LNCaP clone FGC (cell line): Measurements from ENCODE around the gene RAB3B.

Experiments
- DNase-seq: peaks from one replicate; pipeline ENCODE4 v3.0.0-alpha.2; 2011; ENCODE audit warnings: low read depth
- H3K4me3 ChIP-seq: 2 replicates; pipeline ENCODE4 v1.5.1; 2011; ENCODE audit warnings: mild to moderate bottlenecking, low read depth, low read length, control low read depth
- CTCF ChIP-seq: IDR thresholded peaks from 2 replicates; pipeline ENCODE4 v1.5.1; 2012; ENCODE audit warnings: mild to moderate bottlenecking; ENCODE audit not compliant: control insufficient read depth, insufficient read depth; ENCODE audit errors: extremely low read depth

RAB3B gene

GRCh38 chr1:51919684-51920083, 70.8 kb downstream of the RAB3B start:
- no peak overlapping the region for H3K4me3 ChIP-seq
- DNase-seq = no peak
- TF ChIP-seq CTCF = no peak

- DNase-seq = peak; percentile 70
- no peak overlapping the region for H3K4me3 ChIP-seq
- no peak for TF ChIP-seq CTCF
Measured at GRCh38 chr1:51916587-51917405, 73.7 kb downstream of the RAB3B start.

DNA sequence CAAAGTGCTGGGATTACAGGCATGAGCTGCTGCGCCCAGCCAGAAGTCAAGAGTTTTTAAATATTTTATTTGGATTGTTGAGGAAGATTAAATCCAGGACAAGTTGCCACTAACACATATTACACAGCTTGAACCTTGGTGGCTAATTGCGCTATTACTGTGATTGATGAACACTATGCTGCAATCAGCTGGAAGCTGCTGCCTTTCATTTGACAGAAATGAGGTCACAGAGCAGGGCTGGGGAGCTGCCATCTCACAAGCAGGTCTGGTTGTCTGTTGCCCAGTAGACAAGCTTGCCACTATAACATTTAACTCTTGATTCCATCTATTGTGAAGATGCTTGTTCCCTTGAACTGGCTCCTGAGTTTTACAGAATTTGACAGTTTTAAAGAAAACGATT, 74.5 kb downstream of the RAB3B start:
- TF ChIP-seq CTCF = no peak
- no peak overlapping the region for H3K4me3 ChIP-seq
- DNase-seq = no peak

- no peak for TF ChIP-seq CTCF
- no peak for DNase-seq
- H3K4me3 ChIP-seq = no peak overlapping the region
Measured at GRCh38 chr1:51912881-51913280, 77.6 kb downstream of the RAB3B start.

GRCh38 chr1:51910221-51911000, 80.1 kb downstream of the RAB3B start:
- no peak for DNase-seq
- no peak for TF ChIP-seq CTCF
- no peak overlapping the region for H3K4me3 ChIP-seq

- DNase-seq = no peak
- no peak overlapping the region for H3K4me3 ChIP-seq
- no peak for TF ChIP-seq CTCF
Measured at GRCh38 chr1:51908499-51908898, 82.0 kb downstream of the RAB3B start.
